ENCODE measurements around the gene C1QL4.

DNA sequence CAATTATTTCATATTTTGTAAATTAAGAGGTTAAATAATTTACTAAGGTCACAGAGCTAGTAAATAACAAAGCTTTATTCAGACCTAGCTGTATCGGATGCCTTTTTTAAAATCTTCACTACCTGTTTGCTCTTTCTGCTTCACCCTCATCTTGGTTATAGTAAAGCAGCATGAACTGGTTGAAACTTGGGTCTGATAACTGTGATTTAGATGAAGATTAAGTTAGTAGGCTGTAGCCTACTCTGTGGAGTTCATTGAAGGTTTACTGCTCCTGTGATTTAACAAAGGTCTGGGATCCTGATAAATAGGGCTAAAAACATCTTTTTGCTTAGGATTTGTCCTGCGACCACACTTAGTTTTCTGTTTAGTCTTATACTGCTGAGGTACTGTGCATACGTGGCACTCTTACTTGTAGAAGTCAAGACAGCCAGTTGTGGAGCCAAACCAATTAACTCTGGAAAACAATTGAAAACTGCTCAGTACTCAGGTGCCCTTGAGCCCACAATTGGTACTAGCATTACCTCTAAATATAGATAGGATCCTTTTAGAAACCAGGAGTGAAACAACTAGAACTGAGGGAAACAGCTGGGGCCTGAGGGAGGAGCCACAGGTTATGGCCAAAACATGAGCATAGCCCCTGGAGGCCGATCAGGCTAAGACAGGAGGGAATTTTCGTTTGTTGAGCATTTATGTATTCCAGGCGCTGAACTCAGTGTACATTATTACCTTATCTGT is 32.6 kb upstream of the C1QL4 start:
- TF ChIP-seq, protein P1, sequence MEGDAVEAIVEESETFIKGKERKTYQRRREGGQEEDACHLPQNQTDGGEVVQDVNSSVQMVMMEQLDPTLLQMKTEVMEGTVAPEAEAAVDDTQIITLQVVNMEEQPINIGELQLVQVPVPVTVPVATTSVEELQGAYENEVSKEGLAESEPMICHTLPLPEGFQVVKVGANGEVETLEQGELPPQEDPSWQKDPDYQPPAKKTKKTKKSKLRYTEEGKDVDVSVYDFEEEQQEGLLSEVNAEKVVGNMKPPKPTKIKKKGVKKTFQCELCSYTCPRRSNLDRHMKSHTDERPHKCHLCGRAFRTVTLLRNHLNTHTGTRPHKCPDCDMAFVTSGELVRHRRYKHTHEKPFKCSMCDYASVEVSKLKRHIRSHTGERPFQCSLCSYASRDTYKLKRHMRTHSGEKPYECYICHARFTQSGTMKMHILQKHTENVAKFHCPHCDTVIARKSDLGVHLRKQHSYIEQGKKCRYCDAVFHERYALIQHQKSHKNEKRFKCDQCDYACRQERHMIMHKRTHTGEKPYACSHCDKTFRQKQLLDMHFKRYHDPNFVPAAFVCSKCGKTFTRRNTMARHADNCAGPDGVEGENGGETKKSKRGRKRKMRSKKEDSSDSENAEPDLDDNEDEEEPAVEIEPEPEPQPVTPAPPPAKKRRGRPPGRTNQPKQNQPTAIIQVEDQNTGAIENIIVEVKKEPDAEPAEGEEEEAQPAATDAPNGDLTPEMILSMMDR (IDR thresholded peaks at IDR 0.05): peak in 5 of 6 experiments; percentile 14 to 47 (median 30)
- TF ChIP-seq POLR2A (IDR thresholded peaks at IDR 0.05): peak in 1 of 4 donors; percentile 8

Measured in esophagus squamous epithelium (tissue), 4 donors.